GM19452 (cell line): ENCODE data around the gene ELMO3.

Experiments
- ATAC-seq: cut with Tn5 transposase; IDR thresholded peaks from one replicate; pipeline ENCODE4 v1.9.1; 2021; ENCODE audit not compliant: unreplicated experiment

ELMO3 gene

DNA sequence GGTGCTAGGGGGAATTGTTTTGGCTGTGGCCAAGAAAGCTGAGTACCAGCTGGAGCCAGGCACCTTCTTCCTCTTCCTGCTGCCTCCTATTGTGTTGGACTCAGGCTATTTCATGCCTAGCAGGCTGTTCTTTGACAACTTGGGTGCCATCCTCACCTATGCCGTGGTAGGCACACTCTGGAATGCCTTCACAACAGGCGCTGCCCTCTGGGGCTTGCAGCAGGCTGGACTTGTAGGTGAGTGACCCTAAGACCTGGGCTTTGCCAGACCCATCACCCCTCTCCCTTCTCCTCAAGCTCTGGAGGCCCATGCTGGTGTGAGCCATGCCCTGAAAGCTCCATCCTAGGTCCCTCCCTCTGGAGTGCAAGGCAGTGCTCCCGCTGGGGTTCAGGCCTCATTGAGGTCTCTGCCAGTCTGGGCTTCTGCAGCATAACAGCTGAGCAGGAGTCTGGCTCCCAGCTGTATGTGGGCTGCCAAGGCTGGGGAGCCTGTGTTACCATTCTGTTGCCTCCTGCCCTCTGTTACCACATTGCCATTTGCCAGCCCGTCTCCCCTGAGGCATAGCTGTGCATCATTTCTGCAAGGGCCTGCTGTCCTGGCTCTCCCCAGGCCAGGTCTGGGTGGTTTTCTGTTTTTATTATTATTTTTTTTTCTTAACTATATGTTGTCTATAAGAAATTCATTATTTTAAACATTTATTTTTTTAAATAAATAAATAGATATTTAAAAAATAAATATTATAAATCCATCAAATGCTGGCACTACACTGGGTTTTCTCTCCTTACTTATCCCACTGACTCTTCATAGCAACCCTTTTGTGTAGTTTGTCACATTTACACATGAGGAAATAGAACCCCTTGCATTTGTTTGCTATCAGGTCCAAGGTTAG lies 53.9 kb downstream of the ELMO3 start:
- no peak for ATAC-seq
